NCI-H510A treated with DMSO at 0.1 percent for 48 hours (cell line): ENCODE data around the gene FOXO6.

Experiments used
- DNase-seq: peaks from one replicate; lab custom pipeline; 2025; lab: John Stamatoyannopoulos, UW

FOXO6 gene

DNA sequence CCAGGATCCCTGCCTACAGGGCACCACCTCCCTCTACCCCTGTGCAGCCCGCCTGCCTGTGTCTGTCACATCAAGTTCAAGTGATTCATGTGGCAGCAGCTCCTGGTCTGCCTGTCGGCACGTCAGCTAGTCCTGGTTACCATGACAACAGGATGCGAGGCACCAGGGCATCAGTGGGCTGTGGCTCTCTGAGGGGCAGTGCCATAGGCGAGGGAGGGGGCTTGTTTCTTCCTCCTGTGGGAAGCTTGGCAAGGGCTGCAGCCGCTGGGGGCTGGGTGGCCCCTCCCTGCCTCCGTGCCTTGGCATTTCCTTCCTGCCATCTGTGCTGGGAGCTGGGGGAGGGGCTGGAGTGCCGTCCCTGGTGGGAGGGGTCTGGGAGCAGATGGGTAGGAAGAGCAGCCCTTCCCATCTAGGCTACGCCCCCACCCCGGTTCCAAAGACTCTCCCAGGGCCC, 43.1 kb downstream of the FOXO6 start:
- peak; percentile 66 for DNase-seq

DNA sequence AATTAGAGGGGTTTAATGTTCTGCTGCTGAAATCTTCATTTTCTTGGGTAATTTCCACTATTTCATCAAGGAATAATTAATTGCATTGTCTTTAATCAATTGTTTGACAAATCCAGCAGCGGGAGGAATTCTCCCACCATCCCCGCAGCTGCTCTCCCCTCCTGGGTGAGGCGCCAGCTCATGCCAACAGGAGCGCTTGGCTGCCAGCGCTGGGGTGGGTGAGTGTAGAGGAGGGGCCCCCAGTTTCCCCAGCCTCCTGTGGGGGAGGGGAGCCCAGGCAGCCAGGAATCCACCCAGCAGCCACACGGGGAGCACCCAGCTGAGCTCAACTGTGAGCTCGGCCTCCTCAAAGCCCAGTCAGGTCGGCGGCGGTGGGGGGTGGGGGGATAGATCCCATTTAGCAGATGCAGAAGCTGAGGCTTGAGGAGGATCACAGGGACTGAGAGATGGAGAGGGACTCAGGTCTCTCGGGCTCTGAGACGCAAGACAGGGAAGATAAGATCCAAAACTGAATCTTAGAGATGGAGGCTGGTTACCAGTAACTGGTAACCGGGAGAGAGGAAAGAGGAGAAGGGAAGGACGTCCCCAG, 46.5 kb downstream of the FOXO6 start:
- no peak for DNase-seq

DNA sequence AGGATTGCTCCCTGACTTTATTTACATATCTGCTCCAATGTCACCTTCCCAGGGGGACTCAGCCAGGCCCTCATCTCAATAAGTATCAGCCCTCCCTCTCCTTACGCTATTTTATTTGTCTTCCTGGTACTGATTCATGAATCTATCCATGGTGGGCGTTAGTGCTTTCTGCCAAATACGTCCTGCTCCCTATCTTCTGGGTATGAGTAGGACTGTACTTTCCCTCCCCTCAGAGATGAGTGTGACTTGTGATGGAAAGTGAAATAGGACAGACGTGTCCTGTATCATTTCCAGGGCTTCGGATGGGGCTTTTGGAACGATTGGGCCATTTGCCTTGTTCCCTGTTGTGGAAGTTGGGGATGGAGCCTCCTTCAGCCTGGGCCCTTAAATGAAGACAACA, 47.5 kb downstream of the FOXO6 start:
- no peak for DNase-seq

DNA sequence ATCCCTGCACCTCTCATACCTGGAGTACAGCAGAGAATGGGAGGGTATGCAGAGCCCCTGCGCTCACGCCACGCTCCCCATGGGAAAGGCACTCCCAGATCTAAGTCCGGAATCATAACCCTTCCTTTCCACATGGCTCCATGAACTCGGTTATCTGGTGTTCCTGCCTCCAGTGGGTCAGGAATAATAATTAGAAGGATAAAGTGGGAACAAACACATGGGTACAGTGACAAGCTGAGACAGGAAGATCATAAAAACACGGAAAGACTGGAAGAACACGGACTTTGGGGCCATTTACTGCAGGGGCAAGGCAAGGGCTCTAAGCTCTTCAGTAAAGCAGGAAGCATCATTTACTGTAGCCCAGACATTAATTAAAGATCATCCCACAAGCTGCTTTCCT, 48.6 kb downstream of the FOXO6 start:
- DNase-seq, result no peak

DNA sequence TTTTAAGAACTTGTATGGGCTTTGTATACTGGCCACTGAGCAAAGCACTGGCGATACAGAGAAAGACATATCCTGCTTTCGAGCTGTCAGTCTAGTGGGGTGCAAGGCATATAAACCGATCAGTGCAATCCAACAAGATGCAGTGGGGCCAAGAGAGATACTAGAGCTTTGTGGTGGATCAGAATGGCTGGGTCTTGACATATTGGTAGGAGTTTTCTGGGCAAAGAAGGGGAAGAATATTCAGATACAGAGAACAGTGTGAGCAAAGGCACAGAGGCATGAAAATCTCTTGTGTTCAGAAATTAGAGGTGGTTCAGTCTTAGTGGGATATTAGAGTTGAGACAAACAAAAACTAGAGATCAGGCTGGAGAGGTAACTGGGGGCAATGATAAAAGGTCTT, 49.2 kb downstream of the FOXO6 start:
- no peak for DNase-seq

DNA sequence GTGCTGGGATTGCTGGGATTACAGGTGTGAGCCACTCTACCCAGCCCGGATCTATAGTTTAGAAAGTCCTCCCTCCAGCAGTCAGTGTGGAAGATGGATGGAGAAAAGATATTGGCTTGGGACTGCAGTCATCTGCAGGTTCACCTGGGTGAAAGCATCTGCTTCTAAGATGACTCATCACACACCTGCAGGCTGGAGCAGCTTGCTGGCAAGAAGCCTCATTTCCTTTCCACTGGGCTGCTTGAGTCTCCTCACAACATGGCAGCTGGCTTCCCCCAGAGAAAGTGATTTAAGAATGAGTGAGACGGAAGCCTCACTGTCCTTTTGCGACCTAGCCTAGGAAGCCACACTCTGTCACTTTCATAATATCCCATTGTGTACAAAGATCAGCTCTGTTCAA, 50.0 kb downstream of the FOXO6 start:
- peak; percentile 77 for DNase-seq

DNA sequence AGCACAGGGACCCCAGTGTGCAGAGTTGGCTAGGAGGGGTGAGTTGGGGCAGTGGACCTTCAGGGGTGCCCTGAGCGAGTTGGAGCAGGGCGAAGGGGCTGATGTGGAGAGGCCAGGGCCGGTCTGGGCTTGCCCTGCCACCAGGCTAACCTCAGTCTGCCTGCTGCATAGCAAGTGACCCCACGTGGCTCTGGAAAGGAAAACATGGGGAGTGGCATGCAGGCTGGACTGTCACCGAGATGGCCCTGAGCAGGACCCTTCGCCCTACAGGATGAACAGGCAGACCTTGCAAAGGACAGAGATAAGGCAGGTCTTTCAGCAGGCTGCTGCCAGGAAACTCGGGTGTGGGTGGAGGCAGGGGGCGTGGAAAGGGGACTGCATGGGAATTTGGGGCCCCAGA, 51.5 kb downstream of the FOXO6 start:
- DNase-seq, result peak; percentile 82

DNA sequence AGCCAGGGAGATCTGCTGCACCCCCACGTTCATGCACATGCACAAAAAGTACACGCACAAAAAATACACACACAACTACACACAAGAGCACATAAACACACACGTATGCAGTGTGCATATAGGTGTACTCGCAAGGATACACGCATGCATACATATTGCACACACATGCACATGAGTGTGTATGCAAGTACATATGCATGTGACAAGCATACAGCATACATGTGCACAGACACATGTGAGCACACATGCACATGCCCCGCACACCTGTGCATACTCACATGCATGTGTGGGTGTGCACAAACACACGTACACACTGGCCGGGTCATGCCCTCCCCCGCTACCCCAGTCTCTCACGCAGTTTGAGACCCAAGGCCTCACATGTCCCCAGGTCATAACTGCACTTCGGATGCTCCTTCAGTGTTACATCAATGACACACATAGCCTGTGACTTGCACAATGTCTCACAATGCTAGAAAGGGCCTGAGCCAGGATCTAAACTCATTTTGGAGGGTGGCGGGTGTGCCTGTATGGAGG, 52.6 kb downstream of the FOXO6 start:
- no peak for DNase-seq

DNA sequence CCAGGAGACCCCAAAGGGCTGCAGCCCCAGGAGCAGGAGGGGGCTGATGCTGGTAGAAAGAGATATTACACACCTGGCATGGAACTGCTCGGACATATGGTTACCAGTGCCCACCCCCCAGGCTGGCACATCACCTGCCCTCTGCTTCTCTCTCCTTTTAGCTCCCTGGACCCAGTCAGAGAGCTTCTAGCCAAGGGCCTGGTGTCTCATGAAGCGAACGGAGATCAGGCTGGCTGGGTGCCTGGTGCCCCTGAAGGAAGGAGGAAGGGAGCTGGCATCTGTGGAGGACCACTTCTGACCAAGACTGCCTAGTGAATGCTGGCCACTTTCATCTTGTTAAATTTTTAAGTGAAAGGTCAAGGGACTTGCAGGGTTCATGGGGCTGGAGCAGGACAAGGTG, 53.1 kb downstream of the FOXO6 start:
- DNase-seq, result no peak

DNA sequence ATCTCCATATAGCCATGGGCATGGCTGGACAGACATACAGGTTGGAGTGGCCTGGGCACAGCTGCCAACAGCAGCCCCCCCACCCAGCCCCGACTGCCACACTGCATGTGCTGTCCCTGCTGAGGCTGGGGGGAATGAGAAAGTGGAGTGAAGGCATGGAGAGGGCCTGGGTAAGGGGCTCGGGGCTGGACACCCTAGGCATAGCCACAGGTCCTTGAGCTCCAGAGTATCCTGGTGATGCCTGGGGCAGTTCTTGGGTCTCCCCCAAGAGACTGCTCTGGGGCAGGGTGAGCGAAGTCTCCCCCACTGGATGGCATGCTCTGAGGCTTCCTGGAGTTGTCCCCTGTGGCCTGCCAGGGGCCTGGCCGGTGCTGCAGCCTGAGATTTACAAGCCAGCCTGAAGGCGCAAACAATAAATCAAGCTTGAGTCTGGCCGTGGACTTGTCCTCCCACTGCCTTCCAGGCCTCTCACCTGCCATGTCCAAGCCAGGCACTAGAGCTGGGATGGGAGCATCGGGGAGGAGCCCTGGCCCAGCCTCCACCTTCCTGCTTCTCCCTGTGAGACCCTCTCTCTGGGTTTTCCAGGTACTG, 53.6 kb downstream of the FOXO6 start:
- DNase-seq, result peak; percentile 67

DNA sequence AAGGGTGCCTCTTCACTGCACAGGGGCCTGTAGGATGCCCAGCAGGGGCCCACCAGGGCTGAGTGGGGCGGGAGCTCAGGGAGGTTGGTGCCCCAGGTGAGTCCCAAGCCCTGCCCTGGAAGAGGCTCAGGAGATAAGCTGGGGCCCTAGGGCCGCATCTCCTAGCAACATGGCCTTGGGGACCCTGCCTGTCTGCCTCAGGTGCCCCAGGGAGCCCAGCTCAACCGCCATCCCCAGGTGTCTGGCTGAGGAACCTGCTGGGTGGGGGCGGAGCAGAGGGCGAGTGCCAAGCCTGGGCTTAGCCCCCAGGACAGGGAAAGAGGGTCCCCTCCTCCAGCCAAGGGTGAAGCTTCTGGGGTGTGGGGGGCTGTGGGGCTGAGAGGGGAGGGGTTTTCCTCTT, 54.8 kb downstream of the FOXO6 start:
- DNase-seq, result no peak

DNA sequence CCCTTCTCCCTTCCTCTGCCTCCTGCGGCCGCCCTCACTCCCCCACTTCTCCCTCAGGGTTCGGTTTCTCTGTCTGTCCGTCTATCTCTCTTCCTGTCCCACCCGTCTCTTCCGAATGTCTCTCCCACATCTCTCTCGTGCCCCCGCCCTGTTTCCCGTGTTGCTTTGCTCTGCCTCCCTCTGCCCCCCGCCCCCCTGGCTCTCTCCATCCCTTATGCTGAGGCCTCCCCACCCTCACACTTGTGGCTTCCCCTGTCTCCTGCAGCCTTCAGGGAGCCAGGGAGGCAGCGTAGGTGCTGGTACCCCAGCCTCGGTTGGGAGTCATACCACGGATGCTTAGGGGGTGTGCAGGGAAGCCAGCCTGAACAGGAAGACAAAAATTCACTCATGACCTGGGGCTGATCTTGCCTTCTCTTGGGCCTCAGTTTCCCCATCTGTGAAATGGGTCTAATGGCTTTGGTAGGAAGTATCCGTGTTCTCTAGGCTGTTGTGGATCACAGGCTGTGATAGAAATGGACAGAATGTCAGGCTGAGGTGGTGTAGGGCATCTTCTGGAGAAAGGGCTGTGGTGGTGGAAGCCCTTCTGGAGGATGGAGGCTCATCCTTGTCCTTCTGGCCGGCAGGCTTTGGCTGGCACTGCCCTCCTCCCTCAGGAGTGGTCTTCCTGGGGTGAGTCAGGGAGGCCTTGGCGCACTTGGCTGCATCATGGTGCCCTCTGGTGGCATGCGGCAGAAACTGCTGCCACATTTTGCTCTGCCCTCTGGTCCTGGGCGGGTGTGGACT, 55.5 kb downstream of the FOXO6 start:
- peak; percentile 97 for DNase-seq

DNA sequence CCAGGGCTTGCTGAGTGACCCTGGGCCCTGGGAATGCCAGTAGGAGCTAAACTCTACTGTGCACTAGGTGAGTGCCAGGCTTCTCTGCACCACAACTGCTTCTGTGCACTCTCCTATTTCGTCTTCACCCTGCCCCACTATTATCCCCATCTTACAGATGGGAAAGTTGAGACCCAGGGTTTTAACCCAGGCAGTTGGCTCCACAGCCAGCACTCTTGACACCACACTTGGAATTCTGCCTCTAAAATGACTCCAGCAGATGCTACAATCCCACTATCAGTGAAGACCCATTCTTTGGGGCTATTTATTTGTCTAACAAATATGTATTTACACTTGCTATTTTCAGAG, 56.1 kb downstream of the FOXO6 start:
- DNase-seq, result no peak

DNA sequence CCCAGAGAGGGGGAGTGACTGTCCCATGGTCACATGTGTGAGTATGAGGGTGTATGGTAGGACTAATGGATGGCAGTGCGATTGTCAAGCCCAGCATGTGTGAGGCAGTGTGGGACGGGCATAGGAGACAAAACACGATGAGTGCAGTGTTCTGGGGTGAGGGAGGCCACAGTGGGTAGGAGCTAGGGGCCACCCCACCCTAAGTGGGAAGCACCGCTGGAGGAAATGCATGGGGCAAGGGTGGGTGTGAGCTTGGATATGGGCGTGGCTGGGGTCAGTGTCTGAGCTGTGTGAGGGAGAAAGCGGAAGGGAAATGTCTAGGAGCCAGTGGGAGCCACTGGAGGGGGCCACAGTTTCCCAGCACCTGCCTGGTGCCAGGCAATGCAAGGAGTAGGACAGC, 56.5 kb downstream of the FOXO6 start:
- no peak for DNase-seq

DNA sequence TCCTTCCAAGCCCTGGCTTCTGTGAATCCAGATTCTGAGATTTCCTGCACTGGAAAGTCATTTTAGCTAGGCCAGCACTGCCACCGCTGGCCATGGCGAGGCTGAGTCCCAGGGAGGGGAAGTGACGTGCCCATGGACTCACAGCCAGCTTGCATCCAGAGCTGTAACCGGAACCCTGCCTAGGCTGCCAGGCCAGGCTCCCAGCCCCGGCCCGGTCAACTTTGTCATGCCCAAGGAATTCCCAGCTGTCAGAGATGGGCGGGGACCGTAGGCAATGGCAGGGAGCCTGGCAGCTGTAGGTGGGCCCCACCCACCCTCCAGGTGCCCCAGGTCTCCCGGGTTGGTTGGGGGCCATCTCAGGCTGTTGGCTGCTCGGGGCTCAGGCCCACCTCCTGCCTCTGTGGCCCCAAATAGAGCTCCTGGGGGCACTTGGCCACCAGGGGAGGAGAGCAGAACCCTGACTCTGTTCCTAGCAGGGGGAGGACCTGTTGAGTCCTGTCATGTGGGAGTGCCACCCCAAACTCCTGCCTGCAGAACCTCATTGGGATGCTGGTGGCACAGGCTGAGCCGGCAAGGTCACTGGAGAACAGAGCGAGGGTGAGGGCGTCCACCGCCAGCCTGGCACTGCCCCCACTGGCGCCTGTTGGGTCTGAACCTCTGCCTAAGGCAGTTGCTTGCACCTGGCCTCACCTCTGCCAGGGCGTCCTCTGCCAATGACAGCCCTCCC, 57.8 kb downstream of the FOXO6 start:
- peak; percentile 90 for DNase-seq

DNA sequence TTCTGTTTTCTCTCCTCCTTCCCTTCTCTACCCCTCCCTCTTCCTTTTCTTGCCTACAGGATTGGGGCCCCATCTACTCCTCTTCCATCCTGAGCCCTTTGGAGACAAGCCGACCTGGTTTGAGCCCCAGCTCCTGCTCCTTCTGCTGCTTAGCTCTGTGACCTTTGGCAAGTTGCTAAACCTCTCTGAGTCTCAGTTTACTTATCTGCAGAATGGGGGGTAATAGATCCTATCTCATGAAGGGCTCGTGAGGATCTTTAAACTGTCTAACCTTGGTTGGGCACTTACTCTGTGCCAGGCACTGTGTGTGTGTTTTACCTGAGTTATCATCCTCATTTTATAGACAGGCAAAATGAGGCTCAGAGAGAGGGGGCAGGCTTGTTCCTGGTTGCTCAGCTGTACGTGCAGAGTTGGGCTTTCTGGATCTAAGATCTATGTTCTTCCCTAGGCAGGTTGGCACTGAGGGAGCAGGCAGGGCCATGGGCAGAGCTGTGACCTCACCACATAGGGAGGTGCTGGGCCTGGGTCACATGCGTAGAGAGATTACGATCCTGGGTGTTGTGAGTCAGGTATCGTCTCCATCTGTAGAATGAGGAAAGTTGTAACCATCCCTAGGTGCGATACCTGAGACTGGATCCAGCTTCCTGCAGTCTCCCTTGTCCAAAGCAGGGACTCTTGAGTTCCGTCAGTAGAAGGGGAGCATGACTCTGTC, 58.5 kb downstream of the FOXO6 start:
- no peak for DNase-seq

DNA sequence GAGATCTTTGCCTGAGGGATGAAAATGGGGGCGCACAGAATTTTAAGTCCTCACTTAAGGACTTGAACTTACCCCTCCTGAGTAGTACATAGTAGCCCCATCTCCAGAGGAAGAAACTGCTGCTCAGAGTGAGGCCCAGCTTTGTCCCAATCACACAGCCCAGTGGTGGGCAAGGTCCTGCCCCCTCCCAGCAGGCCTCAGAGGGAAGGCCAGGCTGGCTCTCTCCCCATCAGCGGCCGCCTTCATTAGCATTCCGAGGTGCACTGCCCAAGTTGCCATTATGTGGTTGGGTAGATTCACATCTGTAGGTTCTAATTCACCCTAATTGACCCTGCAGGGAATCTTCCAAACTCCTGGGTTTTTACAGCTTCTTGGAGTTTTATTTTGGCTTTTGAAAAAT, 59.1 kb downstream of the FOXO6 start:
- DNase-seq, result no peak

DNA sequence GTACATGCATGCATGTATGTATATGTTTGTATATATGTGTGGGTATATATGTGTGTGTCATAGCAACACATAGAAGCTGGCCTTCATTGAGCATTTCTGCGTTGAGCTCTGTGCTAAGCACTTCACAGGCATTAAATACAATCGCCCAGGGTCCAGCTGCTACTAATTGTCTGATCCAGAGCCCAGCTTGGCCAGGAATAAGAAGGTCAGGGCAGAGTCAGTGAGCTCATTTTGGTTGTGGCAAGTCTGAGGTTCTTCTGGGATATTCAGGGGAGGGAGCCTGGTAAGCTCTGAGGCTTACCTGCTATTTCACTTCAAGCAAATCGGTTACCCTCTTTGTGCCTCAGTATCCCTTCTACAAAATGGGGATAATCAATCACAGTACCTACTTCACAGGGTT, 59.6 kb downstream of the FOXO6 start:
- no peak for DNase-seq

DNA sequence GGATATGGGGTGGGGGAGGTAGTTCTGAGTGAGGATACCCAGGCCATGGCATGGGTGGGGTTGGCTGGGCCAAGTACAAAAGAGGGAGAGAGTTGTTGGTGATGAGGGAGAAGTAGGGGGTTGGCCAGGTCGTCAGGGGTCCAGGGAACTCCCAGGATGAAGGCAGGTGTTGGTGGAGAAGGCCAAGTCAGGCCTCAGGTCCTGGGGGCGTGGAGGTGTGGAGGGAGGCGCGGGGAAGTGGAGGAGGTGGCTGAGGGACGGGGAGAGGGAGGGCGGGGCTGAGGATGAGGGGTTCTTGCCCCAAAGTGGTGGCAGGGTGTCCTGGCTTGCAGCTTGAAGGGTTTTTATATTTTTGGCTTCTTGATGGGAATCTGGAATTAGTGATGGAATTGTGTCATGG, 61.1 kb downstream of the FOXO6 start:
- no peak for DNase-seq

DNA sequence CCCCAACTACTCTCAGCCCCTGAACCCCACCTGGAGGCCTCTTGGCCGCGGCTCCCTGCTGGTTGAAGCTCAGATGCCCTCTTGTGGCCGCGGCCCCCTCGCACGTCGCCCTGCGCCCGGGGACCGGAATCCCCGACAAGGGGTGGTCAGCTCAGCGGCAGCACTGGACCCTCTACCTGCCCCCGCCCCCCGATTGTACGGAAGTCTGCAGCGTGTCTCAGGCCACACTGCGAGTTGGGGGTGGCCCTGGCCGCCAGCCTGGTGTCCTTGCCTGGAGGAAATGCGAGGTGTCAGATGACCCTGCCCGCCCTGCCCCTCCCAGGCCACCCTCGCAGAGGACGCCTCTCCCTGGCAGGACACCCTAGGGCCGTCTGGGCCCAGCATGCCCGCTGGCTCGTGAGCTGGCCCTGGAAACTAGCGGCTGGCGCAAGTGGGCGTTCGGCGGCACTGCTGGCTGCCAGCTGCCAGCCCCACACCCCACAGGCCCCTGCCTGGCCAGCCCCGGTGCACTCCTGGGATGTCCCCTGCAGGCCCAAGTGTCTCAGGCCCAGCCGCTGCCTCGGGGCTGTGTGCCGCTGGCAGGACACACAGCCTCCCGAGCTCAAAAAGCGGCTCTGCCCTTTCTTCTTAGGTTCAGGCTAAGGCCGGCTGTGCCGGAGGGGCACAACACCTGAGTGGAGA, 62.4 kb downstream of the FOXO6 start:
- no peak for DNase-seq

DNA sequence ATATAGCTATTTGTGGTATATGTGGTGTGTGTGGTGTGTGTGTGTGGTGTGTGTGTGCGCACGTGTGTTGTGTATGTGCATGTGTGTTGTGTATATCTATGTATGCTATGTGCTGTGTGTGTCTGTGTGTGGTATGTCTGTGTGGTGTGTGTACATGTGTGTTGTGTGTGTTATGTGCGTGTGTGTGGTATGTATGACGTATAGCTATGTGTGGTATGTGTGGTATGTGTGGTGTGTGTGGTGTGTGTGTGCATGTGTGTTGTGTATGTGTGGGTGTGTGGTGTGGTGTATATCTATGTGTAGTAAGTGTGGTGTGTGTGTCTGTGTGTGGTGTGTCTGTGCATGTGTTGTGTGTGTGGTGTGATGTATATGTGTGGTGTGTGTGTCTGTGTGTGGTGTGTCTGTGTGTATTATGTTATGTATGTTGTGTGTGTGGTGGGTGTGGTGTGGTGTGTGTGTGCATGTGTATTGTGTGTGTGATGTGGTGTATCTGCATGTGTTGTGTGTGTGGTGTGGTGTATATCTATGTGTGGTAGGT, 63.4 kb downstream of the FOXO6 start:
- no peak for DNase-seq
